ENCODE results near the gene TMEM72.

TMEM72 gene

DNA sequence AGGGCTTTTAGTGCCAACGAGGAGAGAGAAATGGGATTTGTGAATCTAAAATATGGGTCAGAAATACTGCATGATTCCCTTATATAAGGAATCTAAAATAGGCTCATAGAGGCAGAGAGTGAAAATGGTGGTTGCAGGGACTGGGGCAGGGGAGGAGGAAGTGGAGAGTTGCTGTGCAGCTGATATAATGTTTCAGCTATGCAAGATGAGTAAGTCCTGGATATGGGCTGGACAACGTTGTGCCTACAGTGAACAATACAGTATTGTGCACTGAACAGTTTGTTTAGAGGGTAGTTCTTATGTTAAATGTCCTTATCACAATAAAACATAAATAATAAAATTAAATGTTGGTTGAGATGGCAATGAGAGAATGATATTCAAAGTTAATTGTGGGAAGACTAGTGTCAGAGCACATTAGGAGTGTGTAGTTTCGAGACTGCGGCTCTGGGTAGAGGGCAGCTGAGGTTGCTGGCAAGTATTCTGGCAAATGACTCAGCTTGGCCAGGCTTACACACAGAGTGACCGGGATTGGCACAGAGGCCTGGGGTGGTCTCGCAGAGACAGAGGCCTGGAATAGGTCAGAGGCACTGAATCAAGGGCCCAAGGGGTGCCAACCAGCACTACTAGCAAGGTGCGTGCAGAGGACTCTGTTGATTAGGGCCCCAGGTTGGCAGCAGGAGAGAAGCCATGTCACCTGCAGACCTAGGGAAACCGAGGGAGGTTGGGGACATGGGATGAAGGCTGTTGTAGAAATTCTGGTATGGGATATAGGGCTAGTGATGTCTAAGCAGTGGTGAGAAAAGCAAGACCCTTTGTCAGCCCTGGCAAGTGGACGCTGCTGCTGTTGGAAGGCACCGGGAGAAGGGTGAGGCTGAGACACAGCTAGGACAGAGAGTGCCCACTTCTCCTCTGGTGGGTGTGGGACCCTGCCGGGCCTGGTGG is 70.3 kb downstream of the TMEM72 start:
- no peak for DNase-seq

DNA sequence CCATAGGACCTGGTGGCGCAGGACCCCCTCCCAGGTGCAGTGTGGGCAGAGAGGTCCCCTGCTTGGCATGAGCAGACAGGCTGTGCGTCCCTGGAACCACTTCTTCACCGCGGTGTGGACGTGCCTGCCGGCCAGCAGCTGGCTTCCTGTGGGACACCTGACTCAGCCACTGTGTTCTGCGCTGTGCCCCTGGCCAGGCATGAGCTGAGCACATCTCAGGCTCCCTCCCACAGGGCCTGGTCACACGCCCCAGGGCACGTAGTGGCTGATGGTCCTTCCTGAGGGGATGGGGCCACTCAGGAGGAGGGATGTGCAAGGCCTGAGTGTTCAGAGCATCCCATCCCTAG is 71.0 kb downstream of the TMEM72 start:
- no peak for DNase-seq

GRCh38 chr10:44982496-44982895 is 71.4 kb downstream of the TMEM72 start:
- no peak for DNase-seq

- DNase-seq, result no peak
These were observed 72.1 kb downstream of the TMEM72 start for GRCh38 chr10:44983066-44983894.

- DNase-seq, result no peak
These were observed 72.8 kb downstream of the TMEM72 start for GRCh38 chr10:44983895-44984278.

GRCh38 chr10:44984671-44985101 is 73.5 kb downstream of the TMEM72 start:
- no peak for DNase-seq

GRCh38 chr10:44985175-44985681 is 74.1 kb downstream of the TMEM72 start:
- DNase-seq, result no peak

- DNase-seq, result no peak
These were observed 75.0 kb downstream of the TMEM72 start for GRCh38 chr10:44986179-44986578.
